22Rv1 (cell line): ENCODE measurements around the gene STAG2.

Source experiments
- ZFX ChIP-seq: fragments of 450-650 bp; IDR thresholded peaks from 2 replicates; pipeline ENCODE4 v1.6.1; 2017; ENCODE audit warnings: antibody characterized with exemption, borderline replicate concordance
- TF ChIP-seq, protein P1 (sequence below): fragments of 450-650 bp; IDR thresholded peaks from 2 replicates; pipeline ENCODE4 v1.5.1; 2017; ENCODE audit warnings: mild to moderate bottlenecking

- TF ChIP-seq, protein P1, sequence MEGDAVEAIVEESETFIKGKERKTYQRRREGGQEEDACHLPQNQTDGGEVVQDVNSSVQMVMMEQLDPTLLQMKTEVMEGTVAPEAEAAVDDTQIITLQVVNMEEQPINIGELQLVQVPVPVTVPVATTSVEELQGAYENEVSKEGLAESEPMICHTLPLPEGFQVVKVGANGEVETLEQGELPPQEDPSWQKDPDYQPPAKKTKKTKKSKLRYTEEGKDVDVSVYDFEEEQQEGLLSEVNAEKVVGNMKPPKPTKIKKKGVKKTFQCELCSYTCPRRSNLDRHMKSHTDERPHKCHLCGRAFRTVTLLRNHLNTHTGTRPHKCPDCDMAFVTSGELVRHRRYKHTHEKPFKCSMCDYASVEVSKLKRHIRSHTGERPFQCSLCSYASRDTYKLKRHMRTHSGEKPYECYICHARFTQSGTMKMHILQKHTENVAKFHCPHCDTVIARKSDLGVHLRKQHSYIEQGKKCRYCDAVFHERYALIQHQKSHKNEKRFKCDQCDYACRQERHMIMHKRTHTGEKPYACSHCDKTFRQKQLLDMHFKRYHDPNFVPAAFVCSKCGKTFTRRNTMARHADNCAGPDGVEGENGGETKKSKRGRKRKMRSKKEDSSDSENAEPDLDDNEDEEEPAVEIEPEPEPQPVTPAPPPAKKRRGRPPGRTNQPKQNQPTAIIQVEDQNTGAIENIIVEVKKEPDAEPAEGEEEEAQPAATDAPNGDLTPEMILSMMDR: no peak
- no peak for TF ChIP-seq ZFX
Observed at GRCh38 chrX:124125471-124125870, 164.0 kb downstream of the STAG2 start.
